ENCODE results near the gene ZKSCAN2.

ZKSCAN2 gene

DNA sequence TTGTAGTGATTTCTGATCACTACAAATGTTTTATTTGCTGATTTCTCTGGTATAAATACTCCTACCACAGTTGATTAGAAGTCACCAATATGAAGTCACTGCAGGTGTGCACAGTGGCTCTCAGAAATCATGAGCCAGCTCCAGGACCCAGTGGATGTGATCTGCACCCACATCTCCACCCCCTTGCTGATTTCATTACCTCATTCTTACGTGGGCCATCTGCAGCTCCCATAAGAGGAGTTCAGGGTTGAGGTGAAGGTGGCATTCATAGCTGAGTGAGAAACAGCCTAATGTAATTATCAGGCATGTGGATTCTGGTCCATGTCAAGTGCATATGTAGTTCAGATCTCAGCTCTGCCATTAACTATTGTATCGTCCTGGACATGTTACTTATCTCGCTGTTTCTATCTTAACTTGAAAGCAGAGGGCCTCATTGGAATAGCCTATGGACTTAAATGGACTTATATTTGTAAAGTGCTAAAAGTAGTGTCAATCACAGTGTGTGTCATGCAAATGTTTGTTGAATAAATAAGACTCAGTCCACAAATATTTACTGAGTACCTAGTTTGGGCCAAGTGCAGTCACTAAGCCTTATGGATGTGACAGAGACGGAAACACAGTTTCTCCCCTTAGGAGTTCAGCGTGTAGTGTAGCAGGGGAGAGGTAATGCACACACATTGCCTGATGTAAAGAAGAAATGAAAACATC, 40.7 kb upstream of the ZKSCAN2 start (continued):
- TF ChIP-seq ZNF837 (tag by site-specific recombination; IDR thresholded peaks at IDR 0.05), result no peak
- TF ChIP-seq, protein P1, sequence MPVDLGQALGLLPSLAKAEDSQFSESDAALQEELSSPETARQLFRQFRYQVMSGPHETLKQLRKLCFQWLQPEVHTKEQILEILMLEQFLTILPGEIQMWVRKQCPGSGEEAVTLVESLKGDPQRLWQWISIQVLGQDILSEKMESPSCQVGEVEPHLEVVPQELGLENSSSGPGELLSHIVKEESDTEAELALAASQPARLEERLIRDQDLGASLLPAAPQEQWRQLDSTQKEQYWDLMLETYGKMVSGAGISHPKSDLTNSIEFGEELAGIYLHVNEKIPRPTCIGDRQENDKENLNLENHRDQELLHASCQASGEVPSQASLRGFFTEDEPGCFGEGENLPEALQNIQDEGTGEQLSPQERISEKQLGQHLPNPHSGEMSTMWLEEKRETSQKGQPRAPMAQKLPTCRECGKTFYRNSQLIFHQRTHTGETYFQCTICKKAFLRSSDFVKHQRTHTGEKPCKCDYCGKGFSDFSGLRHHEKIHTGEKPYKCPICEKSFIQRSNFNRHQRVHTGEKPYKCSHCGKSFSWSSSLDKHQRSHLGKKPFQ (tag by site-specific recombination; IDR thresholded peaks at IDR 0.05), result no peak
- no peak for TF ChIP-seq BCL11B (tag by site-specific recombination; IDR thresholded peaks at IDR 0.05; ENCODE audit: low read depth)

DNA sequence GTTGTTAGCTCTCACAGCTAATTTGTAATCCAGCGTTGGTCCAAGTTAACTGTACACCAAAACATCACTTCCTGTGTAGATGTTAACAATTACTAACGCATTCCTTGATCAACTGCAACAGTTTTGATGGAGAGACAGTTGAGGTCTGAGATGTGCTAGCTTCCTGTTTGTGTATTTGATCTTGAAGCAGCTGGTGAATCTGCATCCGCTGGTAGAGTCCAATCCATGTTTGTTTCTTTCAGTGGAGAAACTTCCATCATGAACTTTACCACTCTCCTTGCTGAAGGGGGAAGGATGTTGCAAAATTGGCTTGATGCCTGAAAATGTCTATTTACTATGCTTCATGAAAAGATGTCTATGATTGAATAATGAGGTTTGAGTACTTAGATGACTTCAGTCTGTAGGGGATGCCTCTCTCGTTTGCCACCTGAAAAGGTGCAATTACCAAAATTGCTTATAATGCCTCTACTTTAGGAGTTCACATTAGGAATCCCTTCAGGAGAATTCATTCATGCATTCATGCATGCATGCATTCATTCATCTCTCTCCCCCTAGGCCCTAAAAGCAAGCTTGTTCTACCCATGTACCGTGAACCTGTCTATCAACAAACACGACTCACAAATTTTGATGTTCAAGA, 39.6 kb upstream of the ZKSCAN2 start:
- TF ChIP-seq ZNF624 (tag by site-specific recombination; IDR thresholded peaks at IDR 0.05) (no peak), ZNF10 (tag by site-specific recombination; IDR thresholded peaks at IDR 0.05) (no peak), ZNF660 (tag by site-specific recombination; IDR thresholded peaks at IDR 0.05) (no peak), KLF7 (tag by site-specific recombination; IDR thresholded peaks at IDR 0.05; ENCODE audit: borderline replicate concordance) (no peak), ZBTB8A (tag by site-specific recombination; IDR thresholded peaks at IDR 0.05) (no peak), ZNF391 (tag by site-specific recombination; IDR thresholded peaks at IDR 0.05; ENCODE audit: borderline replicate concordance, low read depth) (no peak), ZNF837 (tag by site-specific recombination; IDR thresholded peaks at IDR 0.05) (no peak), ZBTB17 (tag by site-specific recombination; IDR thresholded peaks at IDR 0.05) (no peak), ZNF549 (tag by site-specific recombination; IDR thresholded peaks at IDR 0.05) (no peak), ZNF473 (tag by site-specific recombination; IDR thresholded peaks at IDR 0.05) (no peak), ZSCAN16 (tag by site-specific recombination; IDR thresholded peaks at IDR 0.05) (no peak), BCL11B (tag by site-specific recombination; IDR thresholded peaks at IDR 0.05; ENCODE audit: low read depth) (no peak), ZBTB20 (tag by site-specific recombination; IDR thresholded peaks at IDR 0.05) (no peak), TRIM28 (IDR thresholded peaks at IDR 0.05; ENCODE audit: borderline replicate concordance, low read length) (no peak)
- TF ChIP-seq, protein P2, sequence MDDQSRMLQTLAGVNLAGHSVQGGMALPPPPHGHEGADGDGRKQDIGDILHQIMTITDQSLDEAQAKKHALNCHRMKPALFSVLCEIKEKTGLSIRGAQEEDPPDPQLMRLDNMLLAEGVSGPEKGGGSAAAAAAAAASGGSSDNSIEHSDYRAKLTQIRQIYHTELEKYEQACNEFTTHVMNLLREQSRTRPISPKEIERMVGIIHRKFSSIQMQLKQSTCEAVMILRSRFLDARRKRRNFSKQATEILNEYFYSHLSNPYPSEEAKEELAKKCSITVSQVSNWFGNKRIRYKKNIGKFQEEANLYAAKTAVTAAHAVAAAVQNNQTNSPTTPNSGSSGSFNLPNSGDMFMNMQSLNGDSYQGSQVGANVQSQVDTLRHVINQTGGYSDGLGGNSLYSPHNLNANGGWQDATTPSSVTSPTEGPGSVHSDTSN (CRISPR knock-in tag; IDR thresholded peaks at IDR 0.05), result no peak
- TF ChIP-seq, protein P3, sequence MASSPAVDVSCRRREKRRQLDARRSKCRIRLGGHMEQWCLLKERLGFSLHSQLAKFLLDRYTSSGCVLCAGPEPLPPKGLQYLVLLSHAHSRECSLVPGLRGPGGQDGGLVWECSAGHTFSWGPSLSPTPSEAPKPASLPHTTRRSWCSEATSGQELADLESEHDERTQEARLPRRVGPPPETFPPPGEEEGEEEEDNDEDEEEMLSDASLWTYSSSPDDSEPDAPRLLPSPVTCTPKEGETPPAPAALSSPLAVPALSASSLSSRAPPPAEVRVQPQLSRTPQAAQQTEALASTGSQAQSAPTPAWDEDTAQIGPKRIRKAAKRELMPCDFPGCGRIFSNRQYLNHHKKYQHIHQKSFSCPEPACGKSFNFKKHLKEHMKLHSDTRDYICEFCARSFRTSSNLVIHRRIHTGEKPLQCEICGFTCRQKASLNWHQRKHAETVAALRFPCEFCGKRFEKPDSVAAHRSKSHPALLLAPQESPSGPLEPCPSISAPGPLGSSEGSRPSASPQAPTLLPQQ (tag by site-specific recombination; IDR thresholded peaks at IDR 0.05), result no peak
- TF ChIP-seq, protein P4, sequence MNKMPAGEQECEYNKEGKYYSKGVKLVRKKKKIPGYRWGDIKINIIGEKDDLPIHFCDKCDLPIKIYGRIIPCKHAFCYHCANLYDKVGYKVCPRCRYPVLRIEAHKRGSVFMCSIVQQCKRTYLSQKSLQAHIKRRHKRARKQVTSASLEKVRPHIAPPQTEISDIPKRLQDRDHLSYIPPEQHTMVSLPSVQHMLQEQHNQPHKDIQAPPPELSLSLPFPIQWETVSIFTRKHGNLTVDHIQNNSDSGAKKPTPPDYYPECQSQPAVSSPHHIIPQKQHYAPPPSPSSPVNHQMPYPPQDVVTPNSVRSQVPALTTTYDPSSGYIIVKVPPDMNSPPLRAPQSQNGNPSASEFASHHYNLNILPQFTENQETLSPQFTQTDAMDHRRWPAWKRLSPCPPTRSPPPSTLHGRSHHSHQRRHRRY (tag by site-specific recombination; IDR thresholded peaks at IDR 0.05), result no peak
- Histone ChIP-seq H3K36me3 (ENCODE audit: control insufficient read depth in 2 of 2, insufficient read depth in 1 of 2, low read length in 2 of 2) (no peaks in the 10 kb centered on the region), H3K4me1 (ENCODE audit: control insufficient read depth, insufficient read depth, low read length) (no peaks in the 10 kb centered on the region), H3K27ac (ENCODE audit: extremely low read depth, low read depth, low read length) (no peak overlapping the region), H3K4me3 (ENCODE audit: low read depth, low read length) (no peak overlapping the region), H3K9me3 (ENCODE audit: control insufficient read depth, insufficient read depth, low read depth, low read length) (no peaks in the 10 kb centered on the region)
- ChIA-PET POLR2A (no interaction called here), CTCF (no interaction called here)

Data from HEK293 (cell line).